VCaP (cell line): ENCODE results near the gene BTN2A1.
A peak's percentile ranks its signal among the peaks of the same experiment; 100 is the strongest.

ENCODE experiments used
- H3K27ac ChIP-seq: fragments of 450-650 bp; 2 replicates; pipeline ENCODE4 v1.5.1; 2017
- TF ChIP-seq, protein P1 (sequence below): fragments of 450-650 bp; conservative IDR thresholded peaks from 2 replicates; pipeline ENCODE4 v1.5.1; 2017; ENCODE audit warnings: mild to moderate bottlenecking, moderate library complexity

BTN2A1 gene

DNA sequence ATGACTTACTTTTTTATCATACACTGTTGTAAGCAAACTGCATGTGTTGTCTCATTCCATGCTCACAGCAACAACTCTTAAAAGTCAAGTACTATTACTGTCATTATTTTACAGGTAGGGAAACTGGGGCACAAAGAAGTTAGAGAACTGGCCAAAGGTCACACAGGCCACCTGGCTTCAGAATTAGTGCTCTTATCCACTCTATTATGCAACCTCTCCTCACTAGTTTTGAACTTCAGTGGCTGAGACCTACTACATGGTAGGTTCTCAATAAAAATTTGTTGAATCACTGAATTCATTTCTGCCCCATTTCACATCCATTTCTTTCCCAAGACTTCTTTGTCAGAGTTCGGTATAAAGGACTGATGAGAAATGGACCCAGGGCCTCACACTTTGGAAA is 19.8 kb upstream of the BTN2A1 start:
- H3K27ac ChIP-seq = no peak overlapping the region
- TF ChIP-seq, protein P1, sequence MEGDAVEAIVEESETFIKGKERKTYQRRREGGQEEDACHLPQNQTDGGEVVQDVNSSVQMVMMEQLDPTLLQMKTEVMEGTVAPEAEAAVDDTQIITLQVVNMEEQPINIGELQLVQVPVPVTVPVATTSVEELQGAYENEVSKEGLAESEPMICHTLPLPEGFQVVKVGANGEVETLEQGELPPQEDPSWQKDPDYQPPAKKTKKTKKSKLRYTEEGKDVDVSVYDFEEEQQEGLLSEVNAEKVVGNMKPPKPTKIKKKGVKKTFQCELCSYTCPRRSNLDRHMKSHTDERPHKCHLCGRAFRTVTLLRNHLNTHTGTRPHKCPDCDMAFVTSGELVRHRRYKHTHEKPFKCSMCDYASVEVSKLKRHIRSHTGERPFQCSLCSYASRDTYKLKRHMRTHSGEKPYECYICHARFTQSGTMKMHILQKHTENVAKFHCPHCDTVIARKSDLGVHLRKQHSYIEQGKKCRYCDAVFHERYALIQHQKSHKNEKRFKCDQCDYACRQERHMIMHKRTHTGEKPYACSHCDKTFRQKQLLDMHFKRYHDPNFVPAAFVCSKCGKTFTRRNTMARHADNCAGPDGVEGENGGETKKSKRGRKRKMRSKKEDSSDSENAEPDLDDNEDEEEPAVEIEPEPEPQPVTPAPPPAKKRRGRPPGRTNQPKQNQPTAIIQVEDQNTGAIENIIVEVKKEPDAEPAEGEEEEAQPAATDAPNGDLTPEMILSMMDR = no peak

DNA sequence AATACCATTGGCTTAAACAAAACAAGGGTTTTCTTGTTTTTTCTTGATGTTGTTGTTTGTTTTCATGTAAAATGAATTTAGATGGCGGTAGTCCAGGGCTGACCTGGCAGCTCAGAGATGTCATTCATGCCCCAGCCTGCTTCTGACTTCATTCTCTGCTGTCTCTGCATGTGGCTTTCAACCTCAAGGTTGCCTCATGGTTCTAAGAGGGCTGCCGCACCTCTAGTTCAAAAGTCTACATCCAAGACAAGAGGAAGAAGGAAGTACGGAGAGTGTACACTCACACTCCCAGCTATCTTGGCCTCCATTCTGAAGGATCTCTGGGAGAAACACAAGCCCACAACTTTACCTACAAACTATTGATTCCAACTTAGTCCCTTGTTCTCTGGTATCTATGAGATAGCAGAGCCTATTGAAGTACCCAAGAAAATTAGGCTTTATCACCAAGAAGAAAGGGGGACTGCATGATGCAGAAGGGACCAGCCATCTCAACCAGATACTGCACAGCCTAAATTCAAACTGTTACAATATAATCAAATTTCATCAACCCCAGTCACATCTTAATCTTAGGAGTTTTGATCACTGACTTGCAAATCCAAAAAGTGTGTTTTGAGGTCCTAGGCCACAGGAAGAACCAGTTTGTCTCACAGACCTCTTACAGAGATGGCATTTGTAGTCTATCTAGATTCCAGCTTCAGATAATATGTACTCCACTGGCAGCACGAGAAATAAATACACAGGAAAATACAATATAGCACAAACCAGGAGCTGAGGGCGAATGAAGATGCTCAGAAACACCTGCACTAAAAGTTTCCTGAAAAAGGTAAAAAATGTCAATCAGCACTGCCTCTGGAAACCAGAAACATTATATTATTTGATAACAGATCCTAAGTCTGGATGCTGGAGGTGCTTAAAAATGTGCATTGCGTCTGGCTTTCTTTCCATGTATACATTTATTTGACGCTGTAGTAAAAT is 18.3 kb upstream of the BTN2A1 start:
- TF ChIP-seq, protein P1 = no peak
- peak overlapping the region; percentile 83 for H3K27ac ChIP-seq

DNA sequence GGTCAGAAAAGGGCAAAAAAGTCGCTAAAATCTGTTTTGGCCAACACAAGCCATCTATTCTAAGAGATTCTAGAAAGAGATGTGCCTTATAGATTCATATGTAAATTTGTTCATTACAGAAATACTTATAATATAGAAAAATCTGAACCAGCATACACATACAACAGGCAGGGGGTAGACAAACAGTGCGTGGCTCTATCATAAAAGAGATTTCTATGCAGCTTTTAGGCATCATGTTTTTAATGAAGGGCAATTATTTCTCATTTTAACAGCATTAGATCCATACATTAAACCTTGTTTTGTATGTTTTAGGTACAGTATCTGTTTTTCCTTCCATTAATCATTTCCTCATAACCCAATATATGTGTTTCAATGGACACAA is 16.8 kb upstream of the BTN2A1 start:
- H3K27ac ChIP-seq = peak overlapping the region; percentile 83

DNA sequence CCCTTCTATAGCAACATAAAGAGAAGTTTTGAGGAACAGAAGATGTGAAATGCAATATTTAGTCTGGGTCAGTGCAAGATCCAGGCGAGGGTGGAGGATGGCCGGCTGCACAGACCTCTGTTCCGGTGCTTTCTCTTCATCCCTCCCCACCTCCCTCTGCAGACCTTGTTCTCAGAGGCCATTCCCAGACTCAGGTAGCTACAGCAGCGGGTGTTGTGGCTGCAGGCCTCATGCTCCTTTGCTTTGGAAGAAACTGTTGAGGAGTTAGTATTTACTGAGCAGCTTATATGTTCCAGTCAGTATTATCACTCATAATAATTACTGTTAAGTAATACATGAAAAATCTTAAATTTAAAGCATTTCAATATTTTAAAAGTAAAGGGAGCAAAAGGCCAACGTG is 15.8 kb upstream of the BTN2A1 start:
- TF ChIP-seq, protein P1 = no peak
- no peak overlapping the region for H3K27ac ChIP-seq

More for the DNA sequence above, 16.8 kb upstream of the BTN2A1 start:
- TF ChIP-seq, protein P1 = no peak

DNA sequence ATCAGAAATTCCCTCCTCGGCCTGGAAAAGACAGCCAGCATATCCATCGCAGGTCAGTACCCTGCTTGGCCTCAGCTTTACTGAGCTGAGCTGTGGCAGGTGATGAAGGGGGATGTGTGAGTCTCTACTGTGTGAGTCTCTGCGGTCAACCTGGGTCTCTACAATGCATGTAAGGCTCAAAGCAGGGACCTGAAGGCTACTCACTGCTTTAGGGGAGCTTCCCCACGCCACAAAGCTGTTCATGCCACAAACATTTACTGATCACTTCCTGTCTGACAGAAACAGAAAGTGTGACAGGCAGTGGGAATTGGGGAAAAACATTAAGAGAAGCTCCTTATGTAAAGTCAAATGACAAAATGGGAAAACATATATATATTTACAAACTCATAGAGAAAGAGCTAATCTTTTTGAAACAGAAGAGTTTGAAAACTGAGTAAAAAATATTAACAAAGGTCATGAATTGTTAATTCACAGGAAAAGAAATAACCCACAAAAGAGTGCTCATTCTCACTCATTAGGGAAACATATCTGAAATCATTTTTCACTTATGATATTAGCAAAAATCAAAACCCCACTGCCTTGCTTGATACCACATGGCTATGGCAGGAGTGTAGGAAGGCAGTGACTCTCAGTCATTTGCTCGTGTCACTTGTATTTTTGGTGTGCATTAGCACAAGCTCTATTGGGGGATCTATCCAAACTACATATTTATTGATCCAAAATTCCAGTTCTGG is 11.7 kb upstream of the BTN2A1 start:
- TF ChIP-seq, protein P1 = no peak
- no peak overlapping the region for H3K27ac ChIP-seq

DNA sequence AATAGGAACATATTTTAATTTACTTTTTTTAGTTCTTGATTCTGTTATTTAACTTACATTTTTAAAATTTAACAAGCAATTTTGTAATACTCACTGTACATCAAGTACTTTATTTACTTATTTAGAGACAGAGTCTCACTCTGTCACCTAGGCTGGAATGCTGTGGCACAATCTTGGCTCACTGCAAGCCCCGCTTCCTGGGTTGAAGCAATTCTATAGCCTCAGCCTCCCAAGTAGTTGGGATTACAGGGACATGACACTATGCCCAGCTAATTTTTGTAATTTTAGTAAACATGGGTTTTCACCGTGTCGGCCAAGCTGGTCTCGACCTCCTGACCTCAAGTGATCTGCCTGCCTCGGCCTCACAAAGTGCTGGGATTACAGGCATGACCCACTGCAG is 10.5 kb upstream of the BTN2A1 start:
- TF ChIP-seq, protein P1 = no peak
- H3K27ac ChIP-seq = no peak overlapping the region

DNA sequence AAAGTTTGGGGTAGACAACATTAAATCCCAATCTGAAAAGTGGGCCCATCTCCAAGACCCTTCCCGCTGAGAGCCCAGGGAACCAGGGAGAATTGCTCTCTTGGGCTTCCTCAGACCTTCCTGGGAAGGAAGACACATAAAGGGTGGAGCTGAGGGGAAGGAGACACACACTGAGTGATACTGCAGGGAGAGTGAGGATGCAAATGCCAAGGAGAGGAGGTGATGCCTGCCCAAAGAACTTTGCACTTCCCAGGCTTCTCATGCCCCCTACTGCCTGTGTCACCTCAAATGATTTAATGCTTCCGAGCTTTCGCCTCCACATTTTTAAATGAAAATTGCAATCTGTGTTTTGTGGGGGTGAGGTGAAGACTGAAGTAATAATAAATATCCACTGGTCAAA is 7.5 kb upstream of the BTN2A1 start:
- H3K27ac ChIP-seq = no peak overlapping the region
- TF ChIP-seq, protein P1 = no peak
